SKM-1 (cell line): ENCODE measurements around the gene TTI1.

ENCODE experiments used
- DNase-seq: peaks from one replicate; lab custom pipeline; 2025; ENCODE audit not compliant: unreplicated experiment; lab: John Stamatoyannopoulos, UW

TTI1 gene

DNA sequence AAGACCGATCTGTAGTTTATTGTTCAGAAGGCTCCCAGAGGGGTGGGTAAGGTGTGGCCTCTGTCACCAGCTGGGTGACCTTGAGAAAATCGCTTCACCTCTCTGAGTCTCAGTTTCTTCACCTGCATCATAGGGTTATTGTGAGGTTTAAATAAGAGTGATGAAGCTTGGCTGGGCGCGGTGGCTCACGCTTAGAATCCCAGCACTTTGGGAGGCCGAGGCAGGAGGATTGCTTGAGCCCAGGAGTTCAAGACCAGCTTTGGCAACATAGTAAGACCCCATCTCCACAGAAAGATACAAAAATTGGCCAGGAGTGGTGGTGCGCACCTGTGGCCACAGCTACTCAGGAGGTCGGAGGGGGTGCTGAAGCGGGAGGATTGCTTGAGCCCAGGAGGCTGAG, 94.3 kb downstream of the TTI1 start:
- DNase-seq = no peak

DNA sequence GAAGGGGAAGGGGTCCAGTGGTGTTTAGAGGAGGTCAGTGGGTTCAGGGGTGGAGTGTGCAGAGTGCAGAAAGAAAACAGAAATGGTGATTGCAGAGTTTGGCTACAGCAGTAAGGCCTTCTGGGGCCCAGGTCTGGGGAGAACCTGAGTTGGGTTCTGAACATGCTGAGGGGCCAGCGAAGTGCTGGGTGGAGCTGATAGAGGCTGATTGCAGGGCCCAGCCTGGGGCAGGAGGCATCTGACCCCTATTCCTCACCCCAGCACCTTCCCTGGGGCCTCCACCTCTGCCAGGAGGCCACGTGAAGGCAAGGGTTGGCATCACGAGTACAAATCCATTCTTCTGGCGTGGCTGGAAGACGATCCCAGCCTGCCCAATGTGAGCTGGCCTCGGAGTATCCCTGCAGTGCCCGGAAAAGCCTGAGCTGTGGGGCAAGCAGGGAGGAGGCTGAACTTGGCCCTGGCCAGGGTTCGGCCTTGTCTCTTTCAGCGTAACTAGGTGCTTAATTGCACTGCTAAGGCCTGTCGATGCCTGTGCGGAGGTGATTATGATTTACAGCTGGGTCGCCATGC, 95.0 kb downstream of the TTI1 start:
- no peak for DNase-seq

DNA sequence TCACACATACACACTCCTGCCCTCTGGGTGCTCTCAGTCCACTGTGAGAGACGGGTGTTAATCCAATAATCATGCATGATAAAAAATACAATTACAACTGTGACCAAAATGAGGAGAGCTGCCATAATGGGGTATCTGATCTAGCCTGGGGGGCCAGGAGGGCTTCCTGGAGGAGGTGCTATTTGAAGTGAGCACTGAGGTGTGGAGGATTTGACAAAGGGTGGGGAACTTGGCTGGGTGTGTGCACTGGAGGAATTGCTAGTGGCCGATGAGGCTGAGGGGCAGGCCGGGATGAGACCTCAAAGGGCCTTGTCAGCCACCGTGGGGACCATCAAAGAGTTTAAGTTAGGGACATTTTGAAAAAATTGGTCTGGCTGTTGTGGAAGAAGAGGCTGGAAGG, 95.6 kb downstream of the TTI1 start:
- DNase-seq = no peak

DNA sequence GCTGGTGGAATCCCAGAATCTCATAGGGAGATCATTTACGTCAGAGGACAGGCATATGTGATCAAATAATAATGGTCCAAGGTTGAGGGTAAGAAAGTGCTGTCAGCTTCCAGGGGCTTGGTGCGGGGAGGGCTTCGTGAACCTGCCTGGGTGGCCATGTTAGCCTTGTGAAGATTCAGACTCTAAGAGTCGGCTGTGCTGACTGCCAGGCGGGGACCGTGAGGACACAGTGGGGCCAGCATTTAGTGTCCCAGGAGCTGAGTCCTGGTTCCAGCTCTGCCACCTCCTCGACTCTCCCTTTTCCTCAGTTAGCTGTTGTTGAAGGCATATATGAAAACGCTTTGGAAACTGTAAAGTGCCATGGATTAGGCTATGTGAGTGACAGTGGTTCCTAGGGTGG, 96.8 kb downstream of the TTI1 start:
- no peak for DNase-seq

DNA sequence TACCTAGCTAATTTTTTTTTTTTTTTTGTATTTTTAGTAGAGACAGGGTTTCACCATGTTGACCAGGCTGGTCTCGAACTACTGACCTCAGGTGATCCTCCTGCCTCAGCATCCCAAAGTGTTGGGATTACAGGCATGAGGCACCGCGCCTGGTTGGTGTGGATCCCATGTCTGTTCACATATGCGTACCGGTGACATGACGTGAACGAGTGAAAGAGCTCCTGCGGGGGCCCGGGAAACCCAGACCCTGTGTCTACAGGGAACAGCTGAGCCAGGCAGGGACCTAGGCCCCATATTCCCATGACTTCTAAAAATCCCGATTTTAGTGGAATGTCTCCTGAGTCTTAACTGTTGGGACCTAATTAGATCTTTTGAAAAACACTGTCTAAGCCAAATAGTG, 97.2 kb downstream of the TTI1 start:
- DNase-seq = no peak

DNA sequence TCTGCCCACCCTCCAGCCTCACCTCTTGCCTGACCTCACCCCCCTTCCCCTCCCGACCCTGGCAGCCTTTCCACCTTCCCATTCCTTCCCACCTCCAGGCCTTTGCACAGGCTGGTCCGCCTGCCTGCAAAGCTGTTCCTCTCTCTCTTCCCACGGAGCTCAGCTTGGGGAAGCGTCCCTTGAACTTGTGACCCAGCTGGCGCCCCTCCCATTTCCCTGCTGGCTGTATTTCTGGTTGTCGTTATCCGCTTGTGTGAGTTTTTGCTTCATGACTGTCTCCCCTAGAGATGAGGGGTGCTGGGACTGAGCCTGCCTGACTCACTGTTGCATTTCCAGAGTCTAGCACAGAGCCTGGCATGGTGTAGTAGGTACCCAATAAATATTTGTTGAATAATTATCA, 97.8 kb downstream of the TTI1 start:
- no peak for DNase-seq

DNA sequence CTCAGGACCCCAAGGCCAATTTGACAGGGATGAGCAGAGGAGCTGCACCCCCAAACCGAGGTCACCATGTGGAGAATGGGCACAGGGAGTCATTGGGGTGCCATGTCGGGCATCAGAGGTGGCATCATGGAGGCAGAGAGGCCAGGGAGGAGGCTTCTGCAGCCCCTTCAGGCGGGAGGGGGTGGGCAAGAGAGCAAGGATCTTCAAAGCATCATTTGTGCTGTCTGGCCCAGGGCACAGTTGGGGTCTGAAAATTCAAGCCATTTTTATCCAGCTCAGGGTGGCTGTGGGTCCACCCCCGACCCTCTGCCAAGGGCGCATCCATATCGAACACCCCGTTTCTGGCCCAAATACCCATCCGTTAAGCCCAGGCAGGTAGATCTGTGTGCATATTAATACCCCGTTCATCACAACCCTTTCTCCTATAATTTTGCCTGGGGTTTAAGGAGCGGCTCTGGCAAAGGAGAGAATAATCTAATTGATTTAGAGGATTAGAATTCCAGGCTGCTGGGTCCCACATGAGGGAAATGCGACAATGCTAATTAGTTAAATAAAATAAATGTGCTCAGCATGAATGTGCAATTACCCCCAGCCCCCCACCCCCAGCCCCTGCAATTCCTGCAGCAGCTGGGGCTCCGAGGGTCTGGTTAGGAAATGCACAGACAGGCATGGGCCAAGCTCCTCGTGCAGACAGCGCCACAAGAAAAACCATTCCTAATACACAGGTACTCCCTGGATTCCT, 98.5 kb downstream of the TTI1 start:
- DNase-seq = no peak

DNA sequence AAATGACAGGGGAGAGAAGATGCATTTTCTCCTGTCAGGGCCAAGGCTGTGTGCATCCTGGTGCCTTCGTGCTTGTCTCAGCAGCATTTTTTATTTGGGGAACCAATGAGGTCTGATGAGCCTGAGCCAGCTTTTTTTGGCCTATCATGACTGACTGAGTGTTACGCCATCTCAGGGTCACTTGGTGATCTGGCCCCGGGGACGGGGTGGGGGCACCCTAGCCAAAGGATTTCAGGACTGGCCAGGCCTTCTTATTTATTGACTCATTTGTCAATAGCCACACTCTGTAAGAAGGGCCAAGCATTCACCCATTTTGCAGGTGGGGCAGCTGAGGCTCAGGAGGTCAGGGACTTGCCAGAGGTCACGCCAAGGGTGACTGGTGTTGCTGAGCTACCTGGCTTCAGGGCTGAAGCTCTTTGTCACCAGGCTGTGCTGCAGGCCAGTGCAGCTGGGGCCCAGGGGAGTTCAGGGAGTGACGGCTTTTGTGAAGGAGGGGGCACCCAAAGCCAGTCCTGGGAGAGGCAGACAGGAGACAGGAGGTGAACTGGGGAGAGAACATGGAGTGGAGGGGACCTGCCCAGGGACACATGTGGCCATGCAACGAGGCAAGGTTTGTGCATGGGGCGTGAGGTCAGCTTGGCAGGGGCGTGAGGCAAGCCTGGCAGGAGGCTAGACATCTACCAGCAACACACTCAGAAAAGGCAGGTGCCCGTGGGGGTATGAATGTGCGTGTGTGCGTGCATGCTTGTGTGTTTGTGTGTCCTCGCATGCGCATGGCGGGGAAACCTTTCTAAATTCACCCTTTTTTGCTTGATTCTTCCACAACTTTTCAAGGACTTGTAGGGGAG, 99.2 kb downstream of the TTI1 start:
- no peak for DNase-seq
